Measurements from ENCODE around the gene MAPK10.

DNA sequence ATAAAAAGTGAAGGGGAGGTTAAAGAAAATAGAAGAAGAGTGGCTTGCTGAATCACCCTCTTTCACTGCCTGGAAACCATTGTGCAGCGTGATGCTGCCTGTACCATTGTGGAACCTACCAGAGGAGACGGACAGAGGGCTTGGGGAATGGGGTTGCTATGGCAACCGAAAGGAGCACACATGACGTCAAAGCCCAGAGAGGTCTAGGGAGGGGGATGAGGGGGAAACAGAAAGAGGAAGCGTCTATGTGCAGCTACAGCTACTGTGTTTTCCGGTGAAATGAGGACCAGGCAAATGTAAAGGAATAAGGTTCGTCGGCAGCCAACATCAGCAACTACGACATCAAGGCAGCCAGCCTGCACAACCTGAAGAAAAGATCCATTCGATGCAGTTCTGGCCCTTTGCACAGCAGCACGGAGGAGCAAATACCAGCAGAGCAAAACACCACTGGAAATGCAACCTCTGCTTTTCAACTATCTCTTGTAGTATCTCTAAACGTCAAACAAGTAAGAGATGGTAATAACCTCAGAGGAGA is at the start of gene MAPK10:
- TF ChIP-seq, protein P1, sequence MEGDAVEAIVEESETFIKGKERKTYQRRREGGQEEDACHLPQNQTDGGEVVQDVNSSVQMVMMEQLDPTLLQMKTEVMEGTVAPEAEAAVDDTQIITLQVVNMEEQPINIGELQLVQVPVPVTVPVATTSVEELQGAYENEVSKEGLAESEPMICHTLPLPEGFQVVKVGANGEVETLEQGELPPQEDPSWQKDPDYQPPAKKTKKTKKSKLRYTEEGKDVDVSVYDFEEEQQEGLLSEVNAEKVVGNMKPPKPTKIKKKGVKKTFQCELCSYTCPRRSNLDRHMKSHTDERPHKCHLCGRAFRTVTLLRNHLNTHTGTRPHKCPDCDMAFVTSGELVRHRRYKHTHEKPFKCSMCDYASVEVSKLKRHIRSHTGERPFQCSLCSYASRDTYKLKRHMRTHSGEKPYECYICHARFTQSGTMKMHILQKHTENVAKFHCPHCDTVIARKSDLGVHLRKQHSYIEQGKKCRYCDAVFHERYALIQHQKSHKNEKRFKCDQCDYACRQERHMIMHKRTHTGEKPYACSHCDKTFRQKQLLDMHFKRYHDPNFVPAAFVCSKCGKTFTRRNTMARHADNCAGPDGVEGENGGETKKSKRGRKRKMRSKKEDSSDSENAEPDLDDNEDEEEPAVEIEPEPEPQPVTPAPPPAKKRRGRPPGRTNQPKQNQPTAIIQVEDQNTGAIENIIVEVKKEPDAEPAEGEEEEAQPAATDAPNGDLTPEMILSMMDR (IDR thresholded peaks at IDR 0.05): no peak
- no peak for TF ChIP-seq EP300 (IDR thresholded peaks at IDR 0.05)
- no peak for TF ChIP-seq POLR2A (IDR thresholded peaks at IDR 0.05)
- TF ChIP-seq POLR2AphosphoS5 (IDR thresholded peaks at IDR 0.05): no peak
